Measurements from ENCODE around the gene MPDU1. TPM values are rescaled to one million over a fixed set of nuclear protein-coding genes. Genes with fewer than 3 reads are reported as not detected.
A peak's percentile ranks its signal among the peaks of the same experiment; 100 is the strongest.

The MPDU1 gene
- total RNA-seq, 2 experiments from 2014 or later = 50.9 to 51.4 TPM

- intact Hi-C loops (cut with micrococcal nuclease) = loop anchor here (10.0 kb wide), 1 partner anchor 279 kb away; the partner anchor contains the start of genes CYB5D1, NAA38 and TMEM88
- CTCF ChIA-PET = interaction anchor here (0.9 to 2.9 kb wide), 4 partner anchors 8 to 111 kb away, joined by 3 to 11 read pairs (median 5); partner anchors contain the start of genes MPDU1 and SENP3
- Mint-ChIP-seq H3K27me3 (peaks cover 1% of the 10 kb centered on the region), H3K36me3 (ENCODE audit: low read depth) (peaks cover 86% of the 10 kb centered on the region), H3K4me3 (peak overlapping the region; percentile 98), H3K4me1 (ENCODE audit: low read depth) (peaks cover 67% of the 10 kb centered on the region), H3K27ac (peak overlapping the region; percentile 100), H3K9me3 (no peaks in the 10 kb centered on the region)
- POLR2A ChIA-PET = interaction anchor here (0.6 to 12.0 kb wide), 17 partner anchors 9 to 355 kb away, joined by 3 to 195 read pairs (median 4); partner anchors contain the start of genes ACADVL, CD68, GPS2 and MPDU1
- no peak for DNase-seq
- no peak for TF ChIP-seq CTCF (IDR thresholded peaks at IDR 0.05)
- ATAC-seq = no peak
Observed at GRCh38 chr17:7575481-7575883, 8.2 kb upstream of the MPDU1 start.

DNA sequence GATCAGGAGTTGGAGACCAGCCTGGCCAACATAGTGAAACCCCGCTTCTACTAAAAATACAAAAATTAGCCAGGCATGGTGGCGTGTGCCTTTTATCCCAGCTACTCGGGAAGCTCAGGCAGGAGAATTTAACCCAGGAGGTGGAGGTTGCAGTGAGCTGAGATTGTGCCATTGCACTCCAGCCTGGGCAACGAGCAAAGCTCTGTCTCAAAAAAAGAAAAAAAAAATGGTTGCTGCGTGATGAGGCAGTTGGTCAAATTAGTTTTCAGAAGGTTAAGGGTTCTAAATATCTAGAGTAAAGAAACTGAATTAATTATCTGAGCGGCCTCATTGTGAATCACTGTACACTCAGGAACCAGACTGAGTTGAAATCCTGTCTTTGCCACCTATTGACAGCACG, 7.7 kb upstream of the MPDU1 start:
- Mint-ChIP-seq H3K27ac (peak overlapping the region; percentile 100), H3K36me3 (ENCODE audit: low read depth) (peaks cover 87% of the 10 kb centered on the region), H3K4me3 (peak overlapping the region; percentile 98), H3K27me3 (peaks cover 1% of the 10 kb centered on the region), H3K4me1 (ENCODE audit: low read depth) (peaks cover 72% of the 10 kb centered on the region), H3K9me3 (no peaks in the 10 kb centered on the region)
- ChIA-PET CTCF (interaction anchor here (0.9 to 2.9 kb wide), 5 partner anchors 8 to 110 kb away, joined by 3 to 11 read pairs (median 4); partner anchors contain the start of genes MPDU1, SENP3 and SOX15), POLR2A (interaction anchor here (1.0 to 12.0 kb wide), 14 partner anchors 9 to 356 kb away, joined by 3 to 195 read pairs (median 6); partner anchors contain the start of genes ACADVL, CD68, GPS2 and MPDU1)
- TF ChIP-seq CTCF (IDR thresholded peaks at IDR 0.05) = no peak
- intact Hi-C loops (cut with micrococcal nuclease) = loop anchor here (10.0 kb wide), 1 partner anchor 279 kb away; the partner anchor contains the start of genes CYB5D1, NAA38 and TMEM88
- DNase-seq = no peak
- no peak for ATAC-seq

GRCh38 chr17:7576432-7576937, 7.2 kb upstream of the MPDU1 start:
- H3K27me3 Mint-ChIP-seq = peaks cover 1% of the 10 kb centered on the region
- ChIA-PET POLR2A (interaction anchor here (0.6 to 12.0 kb wide), 16 partner anchors 8 to 356 kb away, joined by 3 to 195 read pairs (median 4); partner anchors contain the start of genes ACADVL, CD68, GABARAP and GPS2), CTCF (interaction anchor here (0.9 to 2.9 kb wide), 7 partner anchors 7 to 112 kb away, joined by 3 to 11 read pairs (median 4); partner anchors contain the start of genes MPDU1, SENP3, SOX15 and WRAP53)
- peaks cover 72% of the 10 kb centered on the region for H3K4me1 Mint-ChIP-seq (ENCODE audit: low read depth)
- peak overlapping the region; percentile 98 for H3K4me3 Mint-ChIP-seq
- no peaks in the 10 kb centered on the region for H3K9me3 Mint-ChIP-seq
- no peak for DNase-seq
- no peak for ATAC-seq
- peak overlapping the region; percentile 100 for H3K27ac Mint-ChIP-seq
- TF ChIP-seq CTCF (IDR thresholded peaks at IDR 0.05) = no peak
- H3K36me3 Mint-ChIP-seq (ENCODE audit: low read depth) = peaks cover 87% of the 10 kb centered on the region
- intact Hi-C loops (cut with micrococcal nuclease) = loop anchor here (10.0 kb wide), 1 partner anchor 278 kb away; the partner anchor contains the start of genes CYB5D1, NAA38 and TMEM88

DNA sequence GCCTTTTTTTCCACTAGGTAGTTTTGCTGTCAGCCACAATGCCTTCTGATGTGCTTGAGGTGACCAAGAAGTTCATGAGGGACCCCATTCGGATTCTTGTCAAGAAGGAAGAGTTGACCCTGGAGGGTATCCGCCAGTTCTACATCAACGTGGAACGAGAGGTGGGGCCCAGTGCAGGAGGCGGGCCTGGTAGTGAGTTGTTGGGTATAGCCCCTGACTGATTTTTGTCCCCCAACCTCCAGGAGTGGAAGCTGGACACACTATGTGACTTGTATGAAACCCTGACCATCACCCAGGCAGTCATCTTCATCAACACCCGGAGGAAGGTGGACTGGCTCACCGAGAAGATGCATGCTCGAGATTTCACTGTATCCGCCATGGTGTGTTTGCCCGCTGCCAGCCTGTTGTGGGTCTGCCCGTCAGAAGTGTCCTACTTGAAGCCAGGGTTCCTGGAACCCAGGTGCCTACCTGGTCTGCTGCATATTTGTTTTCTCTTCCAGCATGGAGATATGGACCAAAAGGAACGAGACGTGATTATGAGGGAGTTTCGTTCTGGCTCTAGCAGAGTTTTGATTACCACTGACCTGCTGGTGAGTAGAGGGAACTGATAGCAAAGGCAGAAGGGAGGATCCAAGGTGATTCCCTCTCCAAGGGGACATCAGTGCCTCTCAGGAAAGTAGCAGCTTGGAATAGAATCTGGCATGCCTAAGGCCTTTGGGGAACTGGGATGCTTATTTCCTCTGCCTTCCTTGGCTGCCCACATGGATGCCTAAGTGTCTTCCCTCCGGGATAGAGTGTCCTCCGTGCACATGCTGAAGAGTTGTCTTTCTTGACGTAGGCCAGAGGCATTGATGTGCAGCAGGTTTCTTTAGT, 6.1 kb upstream of the MPDU1 start:
- ChIA-PET POLR2A (interaction anchor here (0.6 to 12.0 kb wide), 14 partner anchors 7 to 264 kb away, joined by 3 to 195 read pairs (median 4); partner anchors contain the start of genes CD68, GPS2, MPDU1 and SENP3), CTCF (interaction anchor here (1.0 to 2.3 kb wide), 4 partner anchors 15 to 111 kb away, joined by 3 to 6 read pairs (median 5); partner anchors contain the start of genes SENP3 and WRAP53)
- peaks cover 1% of the 10 kb centered on the region for H3K27me3 Mint-ChIP-seq
- TF ChIP-seq CTCF (IDR thresholded peaks at IDR 0.05) = no peak
- H3K9me3 Mint-ChIP-seq = no peaks in the 10 kb centered on the region
- peaks cover 78% of the 10 kb centered on the region for H3K4me1 Mint-ChIP-seq (ENCODE audit: low read depth)
- ATAC-seq (no peak), DNase-seq (no peak)
- H3K4me3 Mint-ChIP-seq = peak overlapping the region; percentile 35
- peak overlapping the region; percentile 100 for H3K27ac Mint-ChIP-seq
- H3K36me3 Mint-ChIP-seq (ENCODE audit: low read depth) = peaks cover 89% of the 10 kb centered on the region
- intact Hi-C loops (cut with micrococcal nuclease) = loop anchor here (10.0 kb wide), 1 partner anchor 277 kb away; the partner anchor contains the start of genes CYB5D1, NAA38 and TMEM88

Measured in activated CD8-positive, alpha-beta T cell treated with anti-CD3 and anti-CD28 coated beads for 36 hours (primary cell).